ENCODE results near the gene PTRHD1.
"Not testable (repeated sequence)": the region's sequence is repeated elsewhere in the genome, so short reads cannot be mapped to it uniquely, and the experiment has no call there.

PTRHD1 gene

GRCh38 chr2:24792874-24793760 lies at the start of gene PTRHD1, which contains the start of gene CENPO:
TSS of gene PTRHD1 (minus strand) at chr2:24793391. CDS start at chr2:24793377, 14 bp downstream.
TSS of gene CENPO (plus strand) at chr2:24793425. CDS start at chr2:24793920, 495 bp downstream.
- no peak for TF ChIP-seq ZNF274 (IDR thresholded peaks at IDR 0.05; ENCODE audit: low read depth, low read length)
- peak within 1 kb of the TSS; percentile 90 for H3K4me3 ChIP-seq (ENCODE audit: low read length)

- TF ChIP-seq ZNF274 (IDR thresholded peaks at IDR 0.05; ENCODE audit: low read depth, low read length), result no peak
- no peak overlapping the region for H3K4me3 ChIP-seq (ENCODE audit: low read length)
Observed at GRCh38 chr2:24842081-24843050, 49.2 kb upstream of the PTRHD1 start.

GRCh38 chr2:24840962-24841945 lies 48.1 kb upstream of the PTRHD1 start:
- H3K4me3 ChIP-seq (ENCODE audit: low read length), result no peak overlapping the region
- no peak for TF ChIP-seq ZNF274 (IDR thresholded peaks at IDR 0.05; ENCODE audit: low read depth, low read length)

GRCh38 chr2:24840164-24840869 lies 47.1 kb upstream of the PTRHD1 start:
- no peak overlapping the region for H3K4me3 ChIP-seq (ENCODE audit: low read length)
- TF ChIP-seq ZNF274 (IDR thresholded peaks at IDR 0.05; ENCODE audit: low read depth, low read length), result no peak

GRCh38 chr2:24839729-24840128 lies 46.5 kb upstream of the PTRHD1 start:
- H3K4me3 ChIP-seq (ENCODE audit: low read length), result no peak overlapping the region
- no peak for TF ChIP-seq ZNF274 (IDR thresholded peaks at IDR 0.05; ENCODE audit: low read depth, low read length)

GRCh38 chr2:24838541-24838940 lies 45.4 kb upstream of the PTRHD1 start:
- H3K4me3 ChIP-seq (ENCODE audit: low read length), result no peak overlapping the region
- TF ChIP-seq ZNF274 (IDR thresholded peaks at IDR 0.05; ENCODE audit: low read depth, low read length), result no peak

GRCh38 chr2:24837996-24838513 lies 44.9 kb upstream of the PTRHD1 start:
- no peak overlapping the region for H3K4me3 ChIP-seq (ENCODE audit: low read length)
- no peak for TF ChIP-seq ZNF274 (IDR thresholded peaks at IDR 0.05; ENCODE audit: low read depth, low read length)

GRCh38 chr2:24836706-24837105 lies 43.5 kb upstream of the PTRHD1 start:
- no peak for TF ChIP-seq ZNF274 (IDR thresholded peaks at IDR 0.05; ENCODE audit: low read depth, low read length)
- no peak overlapping the region for H3K4me3 ChIP-seq (ENCODE audit: low read length)

- no peak overlapping the region for H3K4me3 ChIP-seq (ENCODE audit: low read length)
- TF ChIP-seq ZNF274 (IDR thresholded peaks at IDR 0.05; ENCODE audit: low read depth, low read length), result no peak
Observed at GRCh38 chr2:24836206-24836605, 43.0 kb upstream of the PTRHD1 start.

- not testable (repeated sequence) for H3K4me3 ChIP-seq (ENCODE audit: low read length)
Observed at GRCh38 chr2:24835411-24835810, 42.2 kb upstream of the PTRHD1 start.

- H3K4me3 ChIP-seq (ENCODE audit: low read length), result no peak overlapping the region
- no peak for TF ChIP-seq ZNF274 (IDR thresholded peaks at IDR 0.05; ENCODE audit: low read depth, low read length)
Observed at GRCh38 chr2:24834733-24835395, 41.7 kb upstream of the PTRHD1 start.

All from GM08714 (cell line).